B cell (primary cell): ENCODE results near the gene KIAA1328.

Experiments
- CTCF ChIP-seq: fragments of 200-600 bp; IDR thresholded peaks from one replicate; pipeline ENCODE4 v1.8.0; 2022; ENCODE audit warnings: antibody characterized with exemption, mild to moderate bottlenecking
- EZH2 ChIP-seq: IDR thresholded peaks from 2 replicates; pipeline ENCODE4 v1.6.1; 2012; ENCODE audit warnings: borderline replicate concordance, low read depth, mild to moderate bottlenecking, moderate library complexity, low read length; ENCODE audit not compliant: insufficient read depth, poor library complexity, severe bottlenecking

- TF ChIP-seq CTCF (no peak), EZH2 (no peak)
Observed at GRCh38 chr18:37176621-37176934, 347.7 kb downstream of the KIAA1328 start.
